ENCODE measurements around the gene DRC7.

DNA sequence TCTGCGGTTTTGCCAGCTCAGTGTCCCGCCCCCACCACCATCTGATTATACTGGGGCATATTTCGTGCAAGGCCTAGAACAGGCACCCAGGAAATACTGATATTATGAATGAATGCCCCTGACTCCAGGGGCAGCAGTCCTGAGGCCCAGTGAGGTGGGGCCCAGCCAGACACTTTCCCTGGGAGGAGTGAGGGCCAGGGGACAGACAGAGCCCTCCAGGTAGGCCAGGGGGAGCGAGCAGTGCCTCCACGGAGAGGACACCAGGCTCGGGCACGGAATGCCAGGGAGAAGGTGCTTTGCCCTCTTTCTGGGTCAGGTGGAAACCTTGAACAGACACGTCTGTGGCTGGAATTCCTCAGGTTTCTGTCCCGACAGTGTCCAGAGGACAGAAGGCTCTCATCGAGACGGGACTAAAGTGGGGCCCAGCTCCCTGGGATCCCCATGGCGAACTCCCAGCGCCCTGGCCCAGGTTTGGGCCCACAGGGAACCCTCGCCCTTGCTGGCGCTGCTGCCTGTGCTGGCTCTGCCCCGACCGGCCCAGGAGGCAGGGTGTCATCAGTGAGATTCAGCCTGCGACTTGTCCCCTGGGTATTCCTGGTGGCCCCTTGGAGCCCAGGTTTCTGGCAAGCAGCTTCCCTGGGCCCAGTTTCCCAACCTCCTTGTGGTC, 45.3 kb downstream of the DRC7 start:
- TF ChIP-seq, protein P1, sequence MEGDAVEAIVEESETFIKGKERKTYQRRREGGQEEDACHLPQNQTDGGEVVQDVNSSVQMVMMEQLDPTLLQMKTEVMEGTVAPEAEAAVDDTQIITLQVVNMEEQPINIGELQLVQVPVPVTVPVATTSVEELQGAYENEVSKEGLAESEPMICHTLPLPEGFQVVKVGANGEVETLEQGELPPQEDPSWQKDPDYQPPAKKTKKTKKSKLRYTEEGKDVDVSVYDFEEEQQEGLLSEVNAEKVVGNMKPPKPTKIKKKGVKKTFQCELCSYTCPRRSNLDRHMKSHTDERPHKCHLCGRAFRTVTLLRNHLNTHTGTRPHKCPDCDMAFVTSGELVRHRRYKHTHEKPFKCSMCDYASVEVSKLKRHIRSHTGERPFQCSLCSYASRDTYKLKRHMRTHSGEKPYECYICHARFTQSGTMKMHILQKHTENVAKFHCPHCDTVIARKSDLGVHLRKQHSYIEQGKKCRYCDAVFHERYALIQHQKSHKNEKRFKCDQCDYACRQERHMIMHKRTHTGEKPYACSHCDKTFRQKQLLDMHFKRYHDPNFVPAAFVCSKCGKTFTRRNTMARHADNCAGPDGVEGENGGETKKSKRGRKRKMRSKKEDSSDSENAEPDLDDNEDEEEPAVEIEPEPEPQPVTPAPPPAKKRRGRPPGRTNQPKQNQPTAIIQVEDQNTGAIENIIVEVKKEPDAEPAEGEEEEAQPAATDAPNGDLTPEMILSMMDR (conservative IDR thresholded peaks at IDR 0.05) = no peak
- TF ChIP-seq EZH2 (IDR thresholded peaks at IDR 0.05; ENCODE audit: low read depth) = no peak
